ENCODE data around the gene HOMER1. TPM values are rescaled to one million over a fixed set of nuclear protein-coding genes. Genes with fewer than 3 reads are reported as not detected.
A peak's percentile ranks its signal among the peaks of the same experiment; 100 is the strongest.
"Not testable (repeated sequence)": the region's sequence is repeated elsewhere in the genome, so short reads cannot be mapped to it uniquely, and the experiment has no call there.

The HOMER1 gene
- total RNA-seq, 1 donor from 2014 or later: 4.3 TPM

- no peak for TF ChIP-seq CTCF (conservative IDR thresholded peaks at IDR 0.05; ENCODE audit: low read depth, low read length)
- DNase-seq (ENCODE audit: low read depth): no peak
- H3K4me3 ChIP-seq (ENCODE audit: low read depth, low read length): no peak overlapping the region
Measured at GRCh38 chr5:79521156-79521555, 7.2 kb upstream of the HOMER1 start.

- DNase-seq (ENCODE audit: low read depth): no peak
- H3K4me3 ChIP-seq (ENCODE audit: low read depth, low read length): no peak overlapping the region
- TF ChIP-seq CTCF (conservative IDR thresholded peaks at IDR 0.05; ENCODE audit: low read depth, low read length): no peak
Measured at GRCh38 chr5:79518718-79519117, 4.8 kb upstream of the HOMER1 start.

- TF ChIP-seq CTCF (conservative IDR thresholded peaks at IDR 0.05; ENCODE audit: low read depth, low read length): no peak
Measured at GRCh38 chr5:79517601-79518000, 3.7 kb upstream of the HOMER1 start.

GRCh38 chr5:79516986-79517385 is 3.1 kb upstream of the HOMER1 start:
- no peak overlapping the region for H3K4me3 ChIP-seq (ENCODE audit: low read depth, low read length)
- no peak for TF ChIP-seq CTCF (conservative IDR thresholded peaks at IDR 0.05; ENCODE audit: low read depth, low read length)
- DNase-seq (ENCODE audit: low read depth): no peak

More at GRCh38 chr5:79517601-79518000, 3.7 kb upstream of the HOMER1 start:
- no peak overlapping the region for H3K4me3 ChIP-seq (ENCODE audit: low read depth, low read length)
- DNase-seq (ENCODE audit: low read depth): no peak

- not testable (repeated sequence) for DNase-seq (ENCODE audit: low read depth); H3K4me3 ChIP-seq (ENCODE audit: low read depth, low read length)
Measured at GRCh38 chr5:79516331-79516730, 2.4 kb upstream of the HOMER1 start.

GRCh38 chr5:79514391-79515105 is 614 bp upstream of the HOMER1 start:
- peak overlapping the region; percentile 60 for H3K4me3 ChIP-seq (ENCODE audit: low read depth, low read length)
- no peak for TF ChIP-seq CTCF (conservative IDR thresholded peaks at IDR 0.05; ENCODE audit: low read depth, low read length)
- peak; percentile 68 for DNase-seq (ENCODE audit: low read depth)

- no peak for TF ChIP-seq CTCF (conservative IDR thresholded peaks at IDR 0.05; ENCODE audit: low read depth, low read length)
- peak overlapping the region; percentile 60 for H3K4me3 ChIP-seq (ENCODE audit: low read depth, low read length)
- no peak for DNase-seq (ENCODE audit: low read depth)
Measured at GRCh38 chr5:79513308-79513703, 628 bp downstream of the HOMER1 start.

Measured in epithelial cell of proximal tubule (primary cell).